ENCODE results near the gene CNTN4.

The CNTN4 gene

GRCh38 chr3:2735392-2735894, 636.8 kb downstream of the CNTN4 start:
- Mint-ChIP-seq H3K36me3 (ENCODE audit: low read depth) (no peaks in the 10 kb centered on the region), H3K27ac (no peak overlapping the region), H3K9me3 (no peaks in the 10 kb centered on the region), H3K27me3 (ENCODE audit: low read depth, poor library complexity) (peaks cover 5% of the 10 kb centered on the region), H3K4me3 (no peak overlapping the region), H3K4me1 (no peaks in the 10 kb centered on the region)
- no peak for TF ChIP-seq CTCF (IDR thresholded peaks at IDR 0.05)
- DNase-seq = no peak

DNA sequence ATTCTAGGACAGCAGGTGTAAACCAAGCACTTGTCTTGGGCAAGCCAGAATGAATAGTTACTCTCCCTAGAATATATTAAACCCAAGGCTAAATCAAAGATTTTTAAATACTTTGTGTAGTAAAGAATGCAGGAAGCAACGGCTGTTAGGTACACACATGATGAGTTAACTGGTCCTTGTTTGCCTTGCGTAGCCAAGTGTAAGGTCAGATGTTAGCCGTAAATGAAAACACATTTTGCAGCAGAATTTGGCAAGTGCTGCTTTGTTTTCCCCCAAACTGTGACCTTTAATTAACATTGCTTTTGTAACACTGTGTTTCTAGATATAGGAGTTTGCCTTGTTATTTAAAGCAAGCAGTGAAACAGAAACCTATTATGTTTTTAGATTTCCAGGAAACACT, 642.9 kb downstream of the CNTN4 start:
- peaks cover 5% of the 10 kb centered on the region for H3K27me3 Mint-ChIP-seq (ENCODE audit: low read depth, poor library complexity)
- peaks cover 16% of the 10 kb centered on the region for H3K4me1 Mint-ChIP-seq
- TF ChIP-seq CTCF (IDR thresholded peaks at IDR 0.05) = no peak
- H3K36me3 Mint-ChIP-seq (ENCODE audit: low read depth) = no peaks in the 10 kb centered on the region
- no peaks in the 10 kb centered on the region for H3K9me3 Mint-ChIP-seq
- no peak overlapping the region for H3K4me3 Mint-ChIP-seq
- no peak overlapping the region for H3K27ac Mint-ChIP-seq
- no peak for DNase-seq

GRCh38 chr3:2765002-2765579, 666.4 kb downstream of the CNTN4 start:
- H3K9me3 Mint-ChIP-seq = peaks cover 10% of the 10 kb centered on the region
- H3K36me3 Mint-ChIP-seq (ENCODE audit: low read depth) = peaks cover 5% of the 10 kb centered on the region
- H3K27me3 Mint-ChIP-seq (ENCODE audit: low read depth, poor library complexity) = peaks cover 4% of the 10 kb centered on the region
- DNase-seq = peak; percentile 12
- H3K4me1 Mint-ChIP-seq = peaks cover 53% of the 10 kb centered on the region
- H3K27ac Mint-ChIP-seq = no peak overlapping the region
- TF ChIP-seq CTCF (IDR thresholded peaks at IDR 0.05) = peak; percentile 39
- peak overlapping the region; percentile 6 for H3K4me3 Mint-ChIP-seq

- Mint-ChIP-seq H3K9me3 (peaks cover 4% of the 10 kb centered on the region), H3K27ac (peak overlapping the region; percentile 88), H3K4me1 (peaks cover 65% of the 10 kb centered on the region), H3K36me3 (ENCODE audit: low read depth) (peaks cover 5% of the 10 kb centered on the region), H3K27me3 (ENCODE audit: low read depth, poor library complexity) (no peaks in the 10 kb centered on the region), H3K4me3 (peak overlapping the region; percentile 52)
- TF ChIP-seq CTCF (IDR thresholded peaks at IDR 0.05) = no peak
- DNase-seq = peak; percentile 12
Observed at GRCh38 chr3:2770451-2770850, 671.8 kb downstream of the CNTN4 start.

DNA sequence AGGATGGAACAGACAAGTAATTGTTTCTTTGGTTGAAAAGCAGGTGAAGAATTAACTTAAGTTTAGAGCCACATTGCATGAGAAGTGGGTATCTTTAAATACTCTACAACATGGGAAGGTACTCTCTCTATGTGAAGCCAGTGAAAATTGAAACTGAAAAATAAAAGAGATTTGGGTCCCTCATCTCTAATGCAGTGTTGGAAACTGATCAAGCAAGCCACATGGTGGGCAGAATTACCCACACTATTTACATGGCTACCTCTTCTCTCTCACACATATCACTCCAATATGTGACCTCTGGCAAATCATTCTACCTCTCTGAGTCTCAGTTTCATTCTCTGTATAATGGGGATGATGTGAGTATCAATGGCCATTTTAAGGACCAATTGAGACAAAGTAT, 672.5 kb downstream of the CNTN4 start:
- H3K4me1 Mint-ChIP-seq = peaks cover 62% of the 10 kb centered on the region
- H3K4me3 Mint-ChIP-seq = no peak overlapping the region
- no peak for DNase-seq
- peak overlapping the region; percentile 88 for H3K27ac Mint-ChIP-seq
- H3K27me3 Mint-ChIP-seq (ENCODE audit: low read depth, poor library complexity) = no peaks in the 10 kb centered on the region
- H3K9me3 Mint-ChIP-seq = peaks cover 4% of the 10 kb centered on the region
- TF ChIP-seq CTCF (IDR thresholded peaks at IDR 0.05) = no peak
- peaks cover 5% of the 10 kb centered on the region for H3K36me3 Mint-ChIP-seq (ENCODE audit: low read depth)

DNA sequence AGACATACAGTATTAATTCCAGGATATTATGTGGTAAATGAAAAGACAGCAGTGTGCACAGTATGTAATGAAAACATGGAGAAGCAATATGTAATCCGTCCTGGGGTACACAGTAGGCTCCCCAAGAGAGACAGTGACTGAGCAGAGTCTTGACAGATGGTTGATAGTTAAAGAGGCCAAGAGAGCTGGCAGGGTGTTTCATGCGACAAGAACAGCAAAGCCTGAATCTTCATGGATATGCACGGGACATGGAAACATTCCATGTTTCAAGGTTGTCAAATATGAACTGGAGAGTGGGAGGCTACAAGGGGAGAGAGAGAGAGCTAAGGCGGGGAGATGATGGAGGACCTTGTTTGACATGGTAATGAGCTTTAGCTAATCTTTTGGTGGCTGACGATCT, 673.1 kb downstream of the CNTN4 start:
- no peak overlapping the region for H3K27ac Mint-ChIP-seq
- H3K9me3 Mint-ChIP-seq = peaks cover 4% of the 10 kb centered on the region
- H3K4me1 Mint-ChIP-seq = peaks cover 57% of the 10 kb centered on the region
- peaks cover 5% of the 10 kb centered on the region for H3K36me3 Mint-ChIP-seq (ENCODE audit: low read depth)
- DNase-seq = no peak
- no peak overlapping the region for H3K4me3 Mint-ChIP-seq
- TF ChIP-seq CTCF (IDR thresholded peaks at IDR 0.05) = no peak
- no peaks in the 10 kb centered on the region for H3K27me3 Mint-ChIP-seq (ENCODE audit: low read depth, poor library complexity)

All from nephron progenitor cell (in vitro differentiated cells).